ENCODE data around the gene IMPG1. TPM values are rescaled to one million over a fixed set of nuclear protein-coding genes. Genes with fewer than 3 reads are reported as not detected.
A peak's percentile ranks its signal among the peaks of the same experiment; 100 is the strongest.

The IMPG1 gene
- total RNA-seq, 6 donors from 2014 or later: not detected

GRCh38 chr6:75934643-75935472 lies 137.6 kb downstream of the IMPG1 start:
- no peaks in the 10 kb centered on the region for H3K9me3 ChIP-seq
- 4 to 5% methylated on average over 29 to 32 of the region's 32 CpGs for WGBS, 2 donors
- peak; percentile 73 to 77 for ATAC-seq (ENCODE audit: low FRiP score in 2 of 2)
- no peaks in the 10 kb centered on the region for H3K36me3 ChIP-seq
- peak overlapping the region in 3 of 4 donors; percentile 4 to 41 (median 40) for H3K4me3 ChIP-seq
- TF ChIP-seq CTCF (IDR thresholded peaks at IDR 0.05) (peak in 5 of 6 experiments; percentile 43 to 64 (median 58)), POLR2AphosphoS5 (IDR thresholded peaks at IDR 0.05) (no peak), POLR2A (IDR thresholded peaks at IDR 0.05) (no peak), EP300 (IDR thresholded peaks at IDR 0.05) (no peak)
- DNase-seq: peak; percentile 24 to 84
- H3K27me3 ChIP-seq: no peaks in the 10 kb centered on the region
- no peak overlapping the region for H3K27ac ChIP-seq
- peaks cover 10 to 13% (median 12%) of the 10 kb centered on the region in 4 donors for H3K4me1 ChIP-seq

GRCh38 chr6:75933387-75933975 lies 139.0 kb downstream of the IMPG1 start:
- H3K27me3 ChIP-seq: no peaks in the 10 kb centered on the region
- no peaks in the 10 kb centered on the region for H3K36me3 ChIP-seq
- no peak overlapping the region for H3K27ac ChIP-seq
- H3K9me3 ChIP-seq: no peaks in the 10 kb centered on the region
- H3K4me3 ChIP-seq: no peak overlapping the region
- 76 to 82% methylated on average over 5 to 7 of the region's 7 CpGs for WGBS, 2 donors
- no peak for TF ChIP-seq CTCF (IDR thresholded peaks at IDR 0.05)
- TF ChIP-seq POLR2AphosphoS5 (IDR thresholded peaks at IDR 0.05): no peak
- no peak for TF ChIP-seq POLR2A (IDR thresholded peaks at IDR 0.05)
- peak in 1 of 2 donors; percentile 50 for ATAC-seq (ENCODE audit: low FRiP score in 2 of 2)
- DNase-seq: no peak
- H3K4me1 ChIP-seq: peaks cover 10 to 13% (median 12%) of the 10 kb centered on the region in 4 donors

DNA sequence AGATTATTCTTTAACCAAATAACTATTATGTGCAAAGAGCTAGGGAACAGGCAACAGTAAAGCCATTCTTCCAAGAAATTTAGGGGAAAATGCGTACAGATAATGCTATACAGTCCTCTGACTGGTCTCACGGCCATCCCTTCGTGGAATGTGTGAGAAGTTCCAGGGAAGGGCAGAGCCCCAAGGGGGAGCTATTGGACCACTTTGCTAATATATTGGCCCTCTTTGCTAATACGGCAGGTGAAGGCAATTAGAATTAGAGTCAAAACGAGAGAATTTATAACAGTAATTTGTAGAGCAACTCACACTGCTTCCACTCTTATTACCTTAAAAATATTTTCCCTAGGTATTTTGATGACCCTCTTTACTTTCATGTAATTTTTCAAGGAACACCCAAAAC lies 140.4 kb downstream of the IMPG1 start:
- 49 to 62% methylated on average over 5 of the region's 5 CpGs for WGBS, 2 donors
- ATAC-seq (ENCODE audit: low FRiP score in 2 of 2): no peak
- DNase-seq: no peak
- Histone ChIP-seq H3K36me3 (no peaks in the 10 kb centered on the region), H3K9me3 (no peaks in the 10 kb centered on the region), H3K4me3 (no peak overlapping the region), H3K4me1 (peaks cover 10 to 13% (median 12%) of the 10 kb centered on the region in 4 donors), H3K27ac (no peak overlapping the region), H3K27me3 (no peaks in the 10 kb centered on the region)
- no peak for TF ChIP-seq EP300 (IDR thresholded peaks at IDR 0.05)
- TF ChIP-seq POLR2A (IDR thresholded peaks at IDR 0.05): no peak
- no peak for TF ChIP-seq CTCF (IDR thresholded peaks at IDR 0.05)
- no peak for TF ChIP-seq POLR2AphosphoS5 (IDR thresholded peaks at IDR 0.05)

- no peaks in the 10 kb centered on the region for H3K36me3 ChIP-seq
- H3K4me3 ChIP-seq: no peak overlapping the region
- H3K9me3 ChIP-seq: no peaks in the 10 kb centered on the region
- peak in 1 of 2 donors; percentile 79 for ATAC-seq (ENCODE audit: low FRiP score in 2 of 2)
- H3K27me3 ChIP-seq: no peaks in the 10 kb centered on the region
- WGBS, 2 donors: 82 to 84% methylated on average over 11 of the region's 11 CpGs
- H3K4me1 ChIP-seq: peaks cover 10 to 13% (median 12%) of the 10 kb centered on the region in 4 donors
- TF ChIP-seq CTCF (IDR thresholded peaks at IDR 0.05): no peak
- TF ChIP-seq POLR2A (IDR thresholded peaks at IDR 0.05): no peak
- H3K27ac ChIP-seq: no peak overlapping the region
- DNase-seq: no peak
These were observed 141.3 kb downstream of the IMPG1 start for GRCh38 chr6:75931011-75931680.

Data from upper lobe of left lung (tissue), 6 donors.